SK-N-SH treated with all-trans-retinoic acid at 6 μM for 48 hours (cell line): ENCODE results near the gene IFT80.

Experiments used
- ATAC-seq: fragments of 200-7000 bp; cut with Tn5 transposase; 3 replicates; pipeline ENCODE4 v1.9.1; 2020; ENCODE audit warnings: mild to moderate bottlenecking, moderate library complexity
- ARNTL ChIP-seq: fragments of 450-650 bp; formaldehyde crosslinking; IDR thresholded peaks from 2 replicates; pipeline ENCODE4 v1.5.0; 2020; ENCODE audit warnings: low read depth, mild to moderate bottlenecking, moderate library complexity, borderline replicate concordance
- CSDC2 ChIP-seq: fragments of 250-450 bp; sonication (Bioruptor Pico); IDR thresholded peaks from 2 replicates; pipeline ENCODE4 v1.5.0; 2020; ENCODE audit warnings: mild to moderate bottlenecking, moderate library complexity
- ESRRG ChIP-seq: fragments of 250-450 bp; sonication (Bioruptor Pico); IDR thresholded peaks from 2 replicates; pipeline ENCODE4 v1.6.1; 2021; ENCODE audit warnings: mild to moderate bottlenecking
- GLIS3 ChIP-seq: fragments of 250-450 bp; sonication (Bioruptor Pico); IDR thresholded peaks from 2 replicates; pipeline ENCODE4 v1.5.0; 2020; ENCODE audit warnings: mild to moderate bottlenecking, moderate library complexity
- ISL1 ChIP-seq: fragments of 250-450 bp; sonication (Bioruptor Pico); IDR thresholded peaks from 2 replicates; pipeline ENCODE4 v2.1.2; 2022; ENCODE audit warnings: mild to moderate bottlenecking, moderate library complexity
- OSR1 ChIP-seq: fragments of 250-450 bp; sonication (Bioruptor Pico); IDR thresholded peaks from 2 replicates; pipeline ENCODE4 v1.8.0; 2022; ENCODE audit warnings: moderate library complexity, mild to moderate bottlenecking, inconsistent platforms
- PPARA ChIP-seq: fragments of 250-450 bp; sonication (Bioruptor Pico); IDR thresholded peaks from 2 replicates; pipeline ENCODE4 v1.5.0; 2020; ENCODE audit warnings: mild to moderate bottlenecking, borderline replicate concordance
- RARB ChIP-seq: fragments of 250-450 bp; sonication (Bioruptor Pico); IDR thresholded peaks from 2 replicates; pipeline ENCODE4 v1.8.0; 2021; ENCODE audit warnings: mild to moderate bottlenecking, moderate library complexity
- TCF4 ChIP-seq: fragments of 250-450 bp; sonication (Bioruptor Pico); IDR thresholded peaks from 2 replicates; pipeline ENCODE4 v1.8.0; 2021; ENCODE audit warnings: mild to moderate bottlenecking, moderate library complexity, borderline replicate concordance
- TOX ChIP-seq: fragments of 250-450 bp; sonication (Bioruptor Pico); IDR thresholded peaks from 2 replicates; pipeline ENCODE4 v1.8.0; 2021; ENCODE audit warnings: mild to moderate bottlenecking, moderate library complexity, borderline replicate concordance
- ZC3H10 ChIP-seq: fragments of 250-450 bp; sonication (Bioruptor Pico); IDR thresholded peaks from 2 replicates; pipeline ENCODE4 v1.5.1; 2021; ENCODE audit warnings: mild to moderate bottlenecking, moderate library complexity
- ZFP3 ChIP-seq: fragments of 250-450 bp; sonication (Bioruptor Pico); IDR thresholded peaks from 2 replicates; pipeline ENCODE4 v1.5.0; 2020; ENCODE audit warnings: mild to moderate bottlenecking, moderate library complexity
- ZNF565 ChIP-seq: fragments of 450-650 bp; formaldehyde crosslinking; conservative IDR thresholded peaks from 2 replicates; pipeline ENCODE4 v1.5.0; 2020; ENCODE audit warnings: low read depth, mild to moderate bottlenecking, moderate library complexity
- ZNF70 ChIP-seq: fragments of 450-650 bp; formaldehyde crosslinking; IDR thresholded peaks from 2 replicates; pipeline ENCODE4 v1.5.0; 2020; ENCODE audit warnings: mild to moderate bottlenecking, moderate library complexity
- TF ChIP-seq, protein P1 (sequence below): fragments of 250-450 bp; sonication (Bioruptor Pico); IDR thresholded peaks from 2 replicates; pipeline ENCODE4 v1.8.0; 2020; ENCODE audit warnings: mild to moderate bottlenecking, moderate library complexity, borderline replicate concordance
- TF ChIP-seq, protein P2 (sequence below): fragments of 250-450 bp; sonication (Bioruptor Pico); IDR thresholded peaks from 2 replicates; pipeline ENCODE4 v1.8.0; 2021; ENCODE audit warnings: low read depth, mild to moderate bottlenecking, moderate library complexity, borderline replicate concordance
- TF ChIP-seq, protein P3 (sequence below): fragments of 250-450 bp; sonication (Bioruptor Pico); IDR thresholded peaks from 2 replicates; pipeline ENCODE4 v1.5.0; 2020; ENCODE audit warnings: mild to moderate bottlenecking, moderate library complexity
- TF ChIP-seq, protein P4 (sequence below): fragments of 250-450 bp; sonication (Bioruptor Pico); IDR thresholded peaks from 2 replicates; pipeline ENCODE4 v1.5.1; 2021; ENCODE audit warnings: mild to moderate bottlenecking, moderate library complexity
- TF ChIP-seq, protein P5 (sequence below): fragments of 250-450 bp; sonication (Bioruptor Pico); IDR thresholded peaks from 2 replicates; pipeline ENCODE4 v1.5.1; 2020; ENCODE audit warnings: low read depth, mild to moderate bottlenecking, moderate library complexity

IFT80 gene

DNA sequence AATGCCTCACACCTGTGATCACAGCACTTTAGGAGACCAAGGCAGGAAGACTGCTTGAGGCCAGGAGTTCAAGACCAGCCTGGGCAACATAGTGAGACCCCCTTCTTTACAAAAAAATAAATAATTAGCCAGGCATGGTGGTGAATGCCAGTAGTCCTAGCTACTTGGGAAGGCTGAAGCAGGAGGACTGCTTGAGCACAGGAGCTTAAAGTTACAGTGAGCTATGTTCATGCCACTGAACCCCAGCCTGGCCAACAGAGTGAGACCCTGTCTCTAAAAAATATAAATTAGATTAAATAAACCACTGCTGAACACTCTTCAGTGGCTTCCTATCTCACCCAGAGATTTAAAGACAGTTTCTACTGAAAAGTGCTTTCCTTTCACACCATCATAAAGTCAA, 6.2 kb downstream of the IFT80 start:
- TF ChIP-seq RARB (CRISPR knock-in tag) (no peak), TOX (CRISPR knock-in tag) (no peak), ZC3H10 (CRISPR knock-in tag) (no peak), ZNF70 (CRISPR knock-in tag) (no peak), CSDC2 (CRISPR knock-in tag) (no peak), ARNTL (CRISPR knock-in tag) (no peak), GLIS3 (CRISPR knock-in tag) (no peak), TCF4 (no peak), ISL1 (CRISPR knock-in tag) (no peak), OSR1 (CRISPR knock-in tag) (no peak), ZFP3 (CRISPR knock-in tag) (no peak), ESRRG (no peak), PPARA (CRISPR knock-in tag) (no peak), ZNF565 (CRISPR knock-in tag) (no peak)
- TF ChIP-seq, protein P1, sequence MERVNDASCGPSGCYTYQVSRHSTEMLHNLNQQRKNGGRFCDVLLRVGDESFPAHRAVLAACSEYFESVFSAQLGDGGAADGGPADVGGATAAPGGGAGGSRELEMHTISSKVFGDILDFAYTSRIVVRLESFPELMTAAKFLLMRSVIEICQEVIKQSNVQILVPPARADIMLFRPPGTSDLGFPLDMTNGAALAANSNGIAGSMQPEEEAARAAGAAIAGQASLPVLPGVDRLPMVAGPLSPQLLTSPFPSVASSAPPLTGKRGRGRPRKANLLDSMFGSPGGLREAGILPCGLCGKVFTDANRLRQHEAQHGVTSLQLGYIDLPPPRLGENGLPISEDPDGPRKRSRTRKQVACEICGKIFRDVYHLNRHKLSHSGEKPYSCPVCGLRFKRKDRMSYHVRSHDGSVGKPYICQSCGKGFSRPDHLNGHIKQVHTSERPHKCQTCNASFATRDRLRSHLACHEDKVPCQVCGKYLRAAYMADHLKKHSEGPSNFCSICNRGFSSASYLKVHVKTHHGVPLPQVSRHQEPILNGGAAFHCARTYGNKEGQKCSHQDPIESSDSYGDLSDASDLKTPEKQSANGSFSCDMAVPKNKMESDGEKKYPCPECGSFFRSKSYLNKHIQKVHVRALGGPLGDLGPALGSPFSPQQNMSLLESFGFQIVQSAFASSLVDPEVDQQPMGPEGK (CRISPR knock-in tag): no peak
- TF ChIP-seq, protein P2, sequence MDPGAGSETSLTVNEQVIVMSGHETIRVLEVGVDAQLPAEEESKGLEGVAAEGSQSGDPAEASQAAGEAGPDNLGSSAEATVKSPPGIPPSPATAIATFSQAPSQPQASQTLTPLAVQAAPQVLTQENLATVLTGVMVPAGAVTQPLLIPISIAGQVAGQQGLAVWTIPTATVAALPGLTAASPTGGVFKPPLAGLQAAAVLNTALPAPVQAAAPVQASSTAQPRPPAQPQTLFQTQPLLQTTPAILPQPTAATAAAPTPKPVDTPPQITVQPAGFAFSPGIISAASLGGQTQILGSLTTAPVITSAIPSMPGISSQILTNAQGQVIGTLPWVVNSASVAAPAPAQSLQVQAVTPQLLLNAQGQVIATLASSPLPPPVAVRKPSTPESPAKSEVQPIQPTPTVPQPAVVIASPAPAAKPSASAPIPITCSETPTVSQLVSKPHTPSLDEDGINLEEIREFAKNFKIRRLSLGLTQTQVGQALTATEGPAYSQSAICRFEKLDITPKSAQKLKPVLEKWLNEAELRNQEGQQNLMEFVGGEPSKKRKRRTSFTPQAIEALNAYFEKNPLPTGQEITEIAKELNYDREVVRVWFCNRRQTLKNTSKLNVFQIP (CRISPR knock-in tag): no peak
- TF ChIP-seq, protein P3, sequence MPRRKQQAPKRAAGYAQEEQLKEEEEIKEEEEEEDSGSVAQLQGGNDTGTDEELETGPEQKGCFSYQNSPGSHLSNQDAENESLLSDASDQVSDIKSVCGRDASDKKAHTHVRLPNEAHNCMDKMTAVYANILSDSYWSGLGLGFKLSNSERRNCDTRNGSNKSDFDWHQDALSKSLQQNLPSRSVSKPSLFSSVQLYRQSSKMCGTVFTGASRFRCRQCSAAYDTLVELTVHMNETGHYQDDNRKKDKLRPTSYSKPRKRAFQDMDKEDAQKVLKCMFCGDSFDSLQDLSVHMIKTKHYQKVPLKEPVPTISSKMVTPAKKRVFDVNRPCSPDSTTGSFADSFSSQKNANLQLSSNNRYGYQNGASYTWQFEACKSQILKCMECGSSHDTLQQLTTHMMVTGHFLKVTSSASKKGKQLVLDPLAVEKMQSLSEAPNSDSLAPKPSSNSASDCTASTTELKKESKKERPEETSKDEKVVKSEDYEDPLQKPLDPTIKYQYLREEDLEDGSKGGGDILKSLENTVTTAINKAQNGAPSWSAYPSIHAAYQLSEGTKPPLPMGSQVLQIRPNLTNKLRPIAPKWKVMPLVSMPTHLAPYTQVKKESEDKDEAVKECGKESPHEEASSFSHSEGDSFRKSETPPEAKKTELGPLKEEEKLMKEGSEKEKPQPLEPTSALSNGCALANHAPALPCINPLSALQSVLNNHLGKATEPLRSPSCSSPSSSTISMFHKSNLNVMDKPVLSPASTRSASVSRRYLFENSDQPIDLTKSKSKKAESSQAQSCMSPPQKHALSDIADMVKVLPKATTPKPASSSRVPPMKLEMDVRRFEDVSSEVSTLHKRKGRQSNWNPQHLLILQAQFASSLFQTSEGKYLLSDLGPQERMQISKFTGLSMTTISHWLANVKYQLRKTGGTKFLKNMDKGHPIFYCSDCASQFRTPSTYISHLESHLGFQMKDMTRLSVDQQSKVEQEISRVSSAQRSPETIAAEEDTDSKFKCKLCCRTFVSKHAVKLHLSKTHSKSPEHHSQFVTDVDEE (CRISPR knock-in tag): no peak
- TF ChIP-seq, protein P4, sequence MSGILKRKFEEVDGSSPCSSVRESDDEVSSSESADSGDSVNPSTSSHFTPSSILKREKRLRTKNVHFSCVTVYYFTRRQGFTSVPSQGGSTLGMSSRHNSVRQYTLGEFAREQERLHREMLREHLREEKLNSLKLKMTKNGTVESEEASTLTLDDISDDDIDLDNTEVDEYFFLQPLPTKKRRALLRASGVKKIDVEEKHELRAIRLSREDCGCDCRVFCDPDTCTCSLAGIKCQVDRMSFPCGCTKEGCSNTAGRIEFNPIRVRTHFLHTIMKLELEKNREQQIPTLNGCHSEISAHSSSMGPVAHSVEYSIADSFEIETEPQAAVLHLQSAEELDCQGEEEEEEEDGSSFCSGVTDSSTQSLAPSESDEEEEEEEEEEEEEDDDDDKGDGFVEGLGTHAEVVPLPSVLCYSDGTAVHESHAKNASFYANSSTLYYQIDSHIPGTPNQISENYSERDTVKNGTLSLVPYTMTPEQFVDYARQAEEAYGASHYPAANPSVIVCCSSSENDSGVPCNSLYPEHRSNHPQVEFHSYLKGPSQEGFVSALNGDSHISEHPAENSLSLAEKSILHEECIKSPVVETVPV: no peak
- TF ChIP-seq, protein P5, sequence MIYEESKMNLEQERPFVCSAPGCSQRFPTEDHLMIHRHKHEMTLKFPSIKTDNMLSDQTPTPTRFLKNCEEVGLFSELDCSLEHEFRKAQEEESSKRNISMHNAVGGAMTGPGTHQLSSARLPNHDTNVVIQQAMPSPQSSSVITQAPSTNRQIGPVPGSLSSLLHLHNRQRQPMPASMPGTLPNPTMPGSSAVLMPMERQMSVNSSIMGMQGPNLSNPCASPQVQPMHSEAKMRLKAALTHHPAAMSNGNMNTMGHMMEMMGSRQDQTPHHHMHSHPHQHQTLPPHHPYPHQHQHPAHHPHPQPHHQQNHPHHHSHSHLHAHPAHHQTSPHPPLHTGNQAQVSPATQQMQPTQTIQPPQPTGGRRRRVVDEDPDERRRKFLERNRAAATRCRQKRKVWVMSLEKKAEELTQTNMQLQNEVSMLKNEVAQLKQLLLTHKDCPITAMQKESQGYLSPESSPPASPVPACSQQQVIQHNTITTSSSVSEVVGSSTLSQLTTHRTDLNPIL (CRISPR knock-in tag): no peak
- ATAC-seq: no peak

DNA sequence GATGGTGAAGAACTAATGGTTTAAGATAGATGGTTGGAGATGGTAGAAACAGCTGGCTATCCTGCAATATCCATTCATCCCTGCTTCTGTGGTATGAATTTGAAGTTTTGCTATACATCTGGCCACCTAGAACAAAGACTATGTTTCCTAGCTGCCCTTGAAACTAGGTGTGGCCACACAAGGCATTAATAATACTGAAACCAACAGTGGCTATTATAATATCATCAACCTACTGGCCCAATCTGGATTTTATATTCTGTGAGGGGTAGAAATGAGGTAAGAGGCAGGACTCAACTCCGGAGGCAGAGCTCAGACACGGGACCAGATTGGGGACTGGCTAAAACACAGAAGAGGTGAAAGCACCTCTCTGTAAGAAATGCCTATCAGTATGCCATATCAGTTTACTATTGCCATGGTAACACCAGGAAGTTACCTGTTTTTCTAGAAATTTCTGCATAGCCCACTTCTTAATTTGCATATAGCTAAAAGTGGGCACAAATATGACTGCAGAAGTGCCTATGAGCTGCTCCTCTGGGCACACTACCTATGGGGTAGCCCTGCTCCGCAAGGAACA, 8.4 kb downstream of the IFT80 start:
- TF ChIP-seq, protein P4: no peak
- TF ChIP-seq OSR1 (CRISPR knock-in tag) (no peak), ZC3H10 (CRISPR knock-in tag) (no peak)
- ATAC-seq: no peak
